Measurements from ENCODE around the gene AP3M1. TPM values are rescaled to one million over a fixed set of nuclear protein-coding genes. Genes with fewer than 3 reads are reported as not detected.

The AP3M1 gene, protein sequence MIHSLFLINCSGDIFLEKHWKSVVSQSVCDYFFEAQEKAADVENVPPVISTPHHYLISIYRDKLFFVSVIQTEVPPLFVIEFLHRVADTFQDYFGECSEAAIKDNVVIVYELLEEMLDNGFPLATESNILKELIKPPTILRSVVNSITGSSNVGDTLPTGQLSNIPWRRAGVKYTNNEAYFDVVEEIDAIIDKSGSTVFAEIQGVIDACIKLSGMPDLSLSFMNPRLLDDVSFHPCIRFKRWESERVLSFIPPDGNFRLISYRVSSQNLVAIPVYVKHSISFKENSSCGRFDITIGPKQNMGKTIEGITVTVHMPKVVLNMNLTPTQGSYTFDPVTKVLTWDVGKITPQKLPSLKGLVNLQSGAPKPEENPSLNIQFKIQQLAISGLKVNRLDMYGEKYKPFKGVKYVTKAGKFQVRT
- 36.7 and 37.4 TPM in 2 replicates for total RNA-seq (2021)
- long read RNA-seq, full-length matches to known transcripts, result 127 of 156 reads
- long read RNA-seq, partial matches to known transcripts, result 4 of 156 reads
- long read RNA-seq, other reads (novel, unspliced or antisense), result 25 of 156 reads

DNA sequence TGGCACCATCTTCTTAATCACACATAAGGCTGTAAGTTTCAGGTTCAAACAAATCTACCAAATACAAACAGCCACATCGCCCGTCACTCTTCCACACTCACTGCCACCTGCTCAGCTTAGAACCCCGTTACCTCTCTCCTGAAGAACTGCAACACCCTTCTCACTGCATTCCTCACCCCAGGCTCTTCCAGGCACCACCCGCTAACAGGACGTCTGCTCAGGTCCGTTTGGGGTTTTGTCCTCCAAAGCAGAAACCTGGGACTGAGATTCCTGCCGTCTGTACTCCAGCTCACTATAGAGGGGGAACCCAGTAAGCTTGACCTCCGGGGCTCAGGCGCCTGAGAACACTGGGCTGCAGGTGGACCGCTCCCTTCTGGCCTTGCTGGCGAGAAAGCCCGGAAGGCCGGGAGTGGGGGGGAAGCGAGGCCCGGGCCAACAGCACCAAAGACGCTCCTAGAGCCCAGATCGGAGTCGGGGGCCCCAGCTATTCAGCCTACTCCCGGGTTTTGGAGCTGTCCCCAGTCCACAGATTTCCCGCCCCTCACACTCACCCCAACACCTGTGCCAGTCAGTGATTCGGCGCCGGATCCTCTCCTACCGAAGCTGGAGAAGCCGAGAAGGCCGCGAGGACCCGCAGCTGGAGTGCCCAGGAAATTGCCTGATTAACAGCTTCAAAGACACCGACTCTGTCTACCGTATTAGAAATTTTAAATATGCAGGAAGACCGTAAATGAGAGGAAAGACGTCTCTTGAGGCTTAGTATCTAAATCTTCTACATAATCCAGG, at the start of gene AP3M1:
Gene AP3M1 (minus strand): TSS at position 625 of the 786 bp plus-strand sequence. CDS start 12,449 bp downstream, outside the sequence.
- H3K9ac ChIP-seq (ENCODE audit: extremely low read depth, insufficient read length, low read length), result peak within 1 kb of the TSS; percentile 83
- TF ChIP-seq, protein P1, sequence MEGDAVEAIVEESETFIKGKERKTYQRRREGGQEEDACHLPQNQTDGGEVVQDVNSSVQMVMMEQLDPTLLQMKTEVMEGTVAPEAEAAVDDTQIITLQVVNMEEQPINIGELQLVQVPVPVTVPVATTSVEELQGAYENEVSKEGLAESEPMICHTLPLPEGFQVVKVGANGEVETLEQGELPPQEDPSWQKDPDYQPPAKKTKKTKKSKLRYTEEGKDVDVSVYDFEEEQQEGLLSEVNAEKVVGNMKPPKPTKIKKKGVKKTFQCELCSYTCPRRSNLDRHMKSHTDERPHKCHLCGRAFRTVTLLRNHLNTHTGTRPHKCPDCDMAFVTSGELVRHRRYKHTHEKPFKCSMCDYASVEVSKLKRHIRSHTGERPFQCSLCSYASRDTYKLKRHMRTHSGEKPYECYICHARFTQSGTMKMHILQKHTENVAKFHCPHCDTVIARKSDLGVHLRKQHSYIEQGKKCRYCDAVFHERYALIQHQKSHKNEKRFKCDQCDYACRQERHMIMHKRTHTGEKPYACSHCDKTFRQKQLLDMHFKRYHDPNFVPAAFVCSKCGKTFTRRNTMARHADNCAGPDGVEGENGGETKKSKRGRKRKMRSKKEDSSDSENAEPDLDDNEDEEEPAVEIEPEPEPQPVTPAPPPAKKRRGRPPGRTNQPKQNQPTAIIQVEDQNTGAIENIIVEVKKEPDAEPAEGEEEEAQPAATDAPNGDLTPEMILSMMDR (conservative IDR thresholded peaks at IDR 0.05), result no peak
- no peak within 1 kb of the TSS for H3K56ac ChIP-seq (ENCODE audit: insufficient read length, low read depth, low read length)
- no peaks in the 10 kb centered on the region for H3K9me3 ChIP-seq (ENCODE audit: control insufficient read depth, low read depth, low read length)
- peaks cover 3 to 13% (median 10%) of the 10 kb centered on the region in 3 experiments; a peak in 5 of 7 replicates for H3K36me3 Mint-ChIP-seq (ENCODE audit: insufficient read depth in 1 of 3, low read depth in 3 of 3)
- no peaks in the 10 kb centered on the region for H3K9me3 Mint-ChIP-seq
- no peak within 1 kb of the TSS for H2BK5ac ChIP-seq (ENCODE audit: insufficient read length, low read length)
- H2BK12ac ChIP-seq (ENCODE audit: insufficient read length, low read depth, low read length), result no peak within 1 kb of the TSS
- DNase-seq, result peak; percentile 88
- no peak within 1 kb of the TSS for H4K5ac ChIP-seq (ENCODE audit: insufficient read length, low read depth, low read length)
- no peaks in the 10 kb centered on the region for H3K4me1 ChIP-seq (ENCODE audit: insufficient read depth, low read length)
- H3K4me1 Mint-ChIP-seq, result peaks cover 15 to 17% of the 10 kb centered on the region in 2 experiments
- H3T11ph ChIP-seq (ENCODE audit: low read length), result no peak within 1 kb of the TSS
- peak within 1 kb of the TSS in 2 of 3 experiments; percentile 78 to 92; a peak in 3 of 7 replicates for H3K27ac Mint-ChIP-seq
- no peak within 1 kb of the TSS for H4K91ac ChIP-seq (ENCODE audit: insufficient read length, low read depth, low read length)
- H3K79me2 ChIP-seq (ENCODE audit: insufficient read depth, low read length), result peaks cover 10% of the 10 kb centered on the region; the same call in 1 of the 2 replicates
- WGBS (ENCODE audit: extremely low coverage, insufficient read length, low lambda C conversion rate), result no CpG with 5 or more reads among the region's 32 CpGs
- H2AFZ ChIP-seq (ENCODE audit: low read length), result no peak within 1 kb of the TSS
- H3K4me3 Mint-ChIP-seq, result no peak within 1 kb of the TSS
- no peak within 1 kb of the TSS for H2BK120ac ChIP-seq (ENCODE audit: low read depth, low read length, poor library complexity, severe bottlenecking)
- H3K4me2 ChIP-seq (ENCODE audit: insufficient read depth, insufficient read length, low read length), result peak within 1 kb of the TSS; percentile 64
- H2BK20ac ChIP-seq (ENCODE audit: low read depth, low read length, poor library complexity, severe bottlenecking), result no peak within 1 kb of the TSS
- no peaks in the 10 kb centered on the region for H3K79me1 ChIP-seq (ENCODE audit: insufficient read depth, low read depth, low read length, poor library complexity, severe bottlenecking)
- H3K23me2 ChIP-seq (ENCODE audit: insufficient read length, low read depth, low read length, poor library complexity, severe bottlenecking), result no peaks in the 10 kb centered on the region
- H3K14ac ChIP-seq (ENCODE audit: insufficient read depth, low read length), result peak within 1 kb of the TSS; percentile 84
- H2BK15ac ChIP-seq (ENCODE audit: low read depth, low read length), result no peak within 1 kb of the TSS
- peak within 1 kb of the TSS; percentile 11 for H3K27ac ChIP-seq (ENCODE audit: insufficient read length, low read depth, low read length)
- no peak within 1 kb of the TSS for H3K4ac ChIP-seq (ENCODE audit: low read depth, low read length)
- no peak within 1 kb of the TSS for H2AK5ac ChIP-seq (ENCODE audit: insufficient read length, low read length)
- peak within 1 kb of the TSS; percentile 72 for H3K18ac ChIP-seq (ENCODE audit: insufficient read length, low read depth, low read length)
- no peaks in the 10 kb centered on the region for H3K27me3 Mint-ChIP-seq (ENCODE audit: low read depth)
- H3K23ac ChIP-seq (ENCODE audit: insufficient read length, low read depth, low read length), result no peak within 1 kb of the TSS
- no peaks in the 10 kb centered on the region for H4K20me1 ChIP-seq (ENCODE audit: control insufficient read depth, insufficient read depth, insufficient read length)
- no peak within 1 kb of the TSS for H4K8ac ChIP-seq (replicated peaks; ENCODE audit: insufficient read length, low read depth, low read length)
- H3K27me3 ChIP-seq (ENCODE audit: insufficient read depth, low read length), result no peaks in the 10 kb centered on the region

Data from H9 (cell line).